Stomach smooth muscle (tissue), 2 donors: ENCODE measurements around the gene NOL12.

Source experiments
- H3K27ac ChIP-seq: one replicate; pipeline ENCODE4 v1.7.0; 2013; ENCODE audit warnings: mild to moderate bottlenecking, low read length, inconsistent platforms
- H3K27me3 ChIP-seq, 2 donors: one replicate each; pipeline ENCODE4 v1.7.0; 2013; ENCODE audit warnings: low read length in 2 of 2; ENCODE audit not compliant: insufficient read depth in 2 of 2, control insufficient read depth in 1 of 2
- H3K36me3 ChIP-seq, 2 donors: one replicate each; pipeline ENCODE4 v1.7.0; 2013; ENCODE audit warnings: low read length in 2 of 2; ENCODE audit not compliant: control insufficient read depth in 2 of 2, insufficient read depth in 2 of 2
- H3K4me1 ChIP-seq: one replicate; pipeline ENCODE4 v1.7.0; 2013; ENCODE audit warnings: low read length; ENCODE audit not compliant: control insufficient read depth, insufficient read depth
- H3K4me3 ChIP-seq, 2 donors: one replicate each; pipeline ENCODE4 v1.7.0; 2013; ENCODE audit warnings: low read length in 2 of 2
- H3K9ac ChIP-seq, 2 donors: one replicate each; pipeline ENCODE4 v1.7.0; 2013; ENCODE audit warnings: low read length in 2 of 2, mild to moderate bottlenecking in 1 of 2
- H3K9me3 ChIP-seq, 2 donors: one replicate each; pipeline ENCODE4 v1.7.0; 2013; ENCODE audit warnings: low read length in 2 of 2; ENCODE audit not compliant: control insufficient read depth in 2 of 2
- donor health status: healthy.
- donor health status: Pancreatic carcinoma.

The NOL12 gene

GRCh38 chr22:37686002-37686982 lies at the start of gene NOL12:
Gene NOL12, plus strand, starts transcription at chr22:37686343. Its CDS starts 50 bp downstream, at chr22:37686393.
- Histone ChIP-seq H3K9me3 (no peaks in the 10 kb centered on the region), H3K4me3 (peak within 1 kb of the TSS; percentile 97), H3K9ac (peak within 1 kb of the TSS; percentile 91 to 92), H3K27ac (peak within 1 kb of the TSS; percentile 80), H3K27me3 (no peaks in the 10 kb centered on the region), H3K4me1 (peaks cover 20% of the 10 kb centered on the region), H3K36me3 (peaks cover 18 to 20% of the 10 kb centered on the region in 2 donors)

GRCh38 chr22:37636949-37637273 lies 49.2 kb upstream of the NOL12 start:
- H3K27ac ChIP-seq = no peak overlapping the region
- H3K27me3 ChIP-seq = peaks cover under 1 to 13% of the 10 kb centered on the region in 2 donors
- peaks cover 48% of the 10 kb centered on the region for H3K4me1 ChIP-seq
- H3K4me3 ChIP-seq = no peak overlapping the region
- peak overlapping the region in 1 of 2 donors; percentile 29 for H3K9ac ChIP-seq
- H3K9me3 ChIP-seq = no peaks in the 10 kb centered on the region
- peaks cover 0 to 3% of the 10 kb centered on the region in 2 donors for H3K36me3 ChIP-seq

DNA sequence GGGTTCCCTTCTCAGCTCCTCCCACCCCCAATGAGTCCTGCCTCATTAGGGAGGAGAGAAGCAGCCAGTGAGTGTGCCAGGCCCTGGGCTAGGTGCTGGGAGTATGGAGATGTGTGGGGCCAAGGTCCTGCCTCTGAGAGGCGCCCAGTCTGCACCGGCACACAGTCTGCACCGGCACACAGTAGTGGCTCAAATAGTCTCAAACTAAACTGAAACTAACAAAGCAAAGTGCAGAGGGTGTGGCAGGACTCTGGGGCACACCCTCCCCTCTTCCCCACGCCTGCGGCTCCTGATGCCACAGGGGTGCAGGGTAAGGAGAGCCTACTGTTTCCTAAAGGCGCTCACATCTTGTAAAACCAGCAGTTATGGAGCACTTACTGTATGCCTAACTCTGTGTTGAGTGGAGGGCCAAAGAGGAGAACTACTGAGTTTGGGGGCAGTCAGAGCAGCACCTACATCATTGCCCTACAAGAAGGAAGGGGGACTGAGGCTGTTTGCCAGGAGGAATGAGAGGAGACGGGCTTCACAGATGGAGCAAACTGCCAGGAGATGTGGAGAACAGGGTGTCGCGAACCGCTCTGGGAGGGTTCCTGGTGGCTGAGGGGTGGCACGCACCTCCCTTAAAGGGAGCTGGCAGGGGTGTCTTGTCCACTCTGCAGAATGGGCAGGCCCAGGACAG lies 47.6 kb upstream of the NOL12 start:
- Histone ChIP-seq H3K4me1 (peaks cover 46% of the 10 kb centered on the region), H3K27me3 (peaks cover 2 to 13% of the 10 kb centered on the region in 2 donors), H3K9me3 (no peaks in the 10 kb centered on the region), H3K36me3 (no peaks in the 10 kb centered on the region), H3K4me3 (peak overlapping the region in 1 of 2 donors; percentile 66), H3K27ac (no peak overlapping the region), H3K9ac (no peak overlapping the region)

GRCh38 chr22:37639070-37639760 lies 46.9 kb upstream of the NOL12 start, which contains the start of gene SH3BP1:
Gene SH3BP1, plus strand, starts transcription at chr22:37639669. Its CDS starts 119 bp downstream, at chr22:37639788.
- Histone ChIP-seq H3K9ac (peak within 1 kb of the TSS; percentile 29 to 45), H3K36me3 (no peaks in the 10 kb centered on the region), H3K27ac (no peak within 1 kb of the TSS), H3K27me3 (peaks cover 2 to 13% of the 10 kb centered on the region in 2 donors), H3K4me1 (peaks cover 42% of the 10 kb centered on the region), H3K9me3 (no peaks in the 10 kb centered on the region), H3K4me3 (peak within 1 kb of the TSS; percentile 59 to 66)

DNA sequence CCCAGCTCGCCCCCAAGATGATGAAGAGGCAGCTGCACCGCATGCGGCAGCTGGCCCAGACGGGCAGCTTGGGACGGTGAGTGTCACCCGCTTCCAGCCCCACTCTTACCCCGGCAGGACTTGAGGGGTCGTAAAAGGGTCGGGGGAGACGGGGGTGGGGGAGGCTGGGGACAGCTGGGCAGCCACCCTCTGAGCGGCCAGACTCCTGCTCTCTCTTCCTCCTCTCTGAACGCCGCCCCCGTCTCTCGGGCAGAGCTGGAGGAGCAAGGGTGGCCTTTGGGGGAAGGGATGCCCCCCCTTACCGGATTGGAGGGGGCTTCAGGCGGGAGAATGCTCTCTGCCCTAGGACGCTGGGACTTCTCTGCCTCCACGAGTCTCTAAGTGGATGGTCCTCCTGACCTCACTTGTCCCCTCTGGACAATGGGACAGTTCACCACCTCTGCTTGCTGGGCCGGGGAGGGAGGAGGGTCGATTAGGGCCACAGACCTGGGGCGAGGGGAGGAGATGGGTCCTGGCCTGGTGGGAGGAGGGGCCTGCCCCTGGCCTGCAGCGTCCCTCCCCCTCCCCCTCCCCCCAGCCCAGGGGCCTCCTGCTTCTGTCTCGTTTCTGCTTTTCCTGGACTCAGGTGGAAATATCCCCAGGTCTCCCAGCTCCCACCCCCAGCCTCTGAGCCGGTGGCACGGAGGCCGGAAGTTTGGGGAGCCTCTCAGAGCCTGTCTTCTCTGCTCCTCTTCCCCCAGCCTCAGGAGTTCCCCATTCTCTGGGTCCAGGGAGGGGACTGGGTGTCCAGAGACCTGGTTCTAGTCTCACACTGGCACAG lies 46.2 kb upstream of the NOL12 start:
- peaks cover 34% of the 10 kb centered on the region for H3K4me1 ChIP-seq

GRCh38 chr22:37640591-37641560 lies 45.3 kb upstream of the NOL12 start:
- Histone ChIP-seq H3K9me3 (no peaks in the 10 kb centered on the region), H3K27me3 (peaks cover 2 to 13% of the 10 kb centered on the region in 2 donors), H3K36me3 (no peaks in the 10 kb centered on the region), H3K27ac (no peak overlapping the region), H3K9ac (peak overlapping the region in 1 of 2 donors; percentile 29), H3K4me1 (peaks cover 30% of the 10 kb centered on the region), H3K4me3 (peak overlapping the region in 1 of 2 donors; percentile 44)

More for the DNA sequence above, 46.2 kb upstream of the NOL12 start:
- Histone ChIP-seq H3K4me3 (peak overlapping the region; percentile 59 to 66), H3K27me3 (peaks cover 2 to 13% of the 10 kb centered on the region in 2 donors), H3K36me3 (no peaks in the 10 kb centered on the region), H3K27ac (no peak overlapping the region), H3K9me3 (no peaks in the 10 kb centered on the region), H3K9ac (peak overlapping the region; percentile 29 to 45)

- no peak overlapping the region for H3K4me3 ChIP-seq
- H3K27ac ChIP-seq = no peak overlapping the region
- peaks cover 2 to 13% of the 10 kb centered on the region in 2 donors for H3K27me3 ChIP-seq
- H3K9ac ChIP-seq = no peak overlapping the region
- H3K4me1 ChIP-seq = peaks cover 27% of the 10 kb centered on the region
- H3K36me3 ChIP-seq = no peaks in the 10 kb centered on the region
- H3K9me3 ChIP-seq = no peaks in the 10 kb centered on the region
Observed at GRCh38 chr22:37641561-37641949, 44.6 kb upstream of the NOL12 start.

DNA sequence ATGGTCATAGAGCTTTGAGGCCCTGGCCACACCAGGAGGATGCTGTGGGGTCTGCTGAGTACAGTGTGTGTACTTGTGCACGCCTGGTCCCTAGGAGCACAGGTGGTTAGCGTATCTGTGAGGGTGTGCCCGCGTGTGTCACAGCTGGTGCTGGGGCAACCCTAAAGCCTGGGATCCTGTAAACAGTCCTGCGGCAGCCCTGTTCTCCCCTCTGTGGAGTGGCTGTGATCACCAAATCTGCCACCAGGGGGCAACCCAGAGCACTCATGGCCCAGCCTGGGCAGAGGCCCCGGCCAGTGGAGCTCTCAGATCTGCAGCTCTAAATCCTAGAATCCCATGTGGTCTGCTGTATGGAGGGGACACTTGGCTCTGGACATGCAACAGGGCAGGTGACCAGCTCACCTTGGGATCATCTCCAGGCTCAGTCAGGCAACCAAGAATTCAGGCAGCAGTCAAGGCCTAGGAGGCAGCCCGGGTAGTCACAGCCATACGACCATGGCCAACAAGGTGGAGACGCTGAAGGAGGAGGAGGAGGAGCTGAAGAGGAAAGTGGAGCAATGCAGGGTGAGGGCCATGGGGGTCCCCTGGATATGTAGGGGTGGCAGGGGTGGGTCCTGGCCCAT lies 42.8 kb upstream of the NOL12 start:
- Histone ChIP-seq H3K27ac (no peak overlapping the region), H3K4me3 (no peak overlapping the region), H3K9ac (no peak overlapping the region), H3K36me3 (no peaks in the 10 kb centered on the region), H3K27me3 (peaks cover 2 to 13% of the 10 kb centered on the region in 2 donors), H3K4me1 (peaks cover 24% of the 10 kb centered on the region), H3K9me3 (no peaks in the 10 kb centered on the region)

DNA sequence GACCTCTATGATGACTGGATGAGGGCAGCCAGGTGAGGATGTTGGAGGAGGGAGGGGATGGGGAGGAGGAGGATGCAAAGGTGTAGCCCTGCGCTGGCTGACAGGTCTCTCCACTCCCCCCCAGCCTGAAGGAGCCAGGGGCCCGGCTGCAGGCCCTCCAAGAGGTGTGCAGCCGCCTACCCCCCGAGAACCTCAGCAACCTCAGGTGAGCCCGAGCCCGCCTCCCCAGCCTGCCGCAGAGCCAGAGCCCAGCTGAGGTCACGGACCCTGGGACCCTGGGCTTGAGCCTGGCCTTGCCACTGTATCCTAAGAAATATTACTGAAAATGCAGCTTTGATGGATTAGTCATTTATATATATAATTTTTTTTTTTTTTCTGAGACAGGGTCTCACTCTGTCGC lies 38.8 kb upstream of the NOL12 start:
- Histone ChIP-seq H3K27ac (no peak overlapping the region), H3K36me3 (no peaks in the 10 kb centered on the region), H3K4me3 (no peak overlapping the region), H3K4me1 (peaks cover 13% of the 10 kb centered on the region), H3K9ac (no peak overlapping the region), H3K9me3 (no peaks in the 10 kb centered on the region), H3K27me3 (no peaks in the 10 kb centered on the region)
